GM10248 (cell line): Measurements from ENCODE around the gene MRRF.

Source experiments
- CTCF ChIA-PET: fragments of 300-600 bp; sonication (Branson Sonifier 250); formaldehyde crosslinking; extraction: SDS; loops from one replicate; lab custom pipeline; 2021; ENCODE audit warnings: antibody characterized with exemption; lab: Yijun Ruan, JAX
- POLR2A ChIA-PET: fragments of 350-650 bp; sonication (Branson Sonifier 250); formaldehyde crosslinking; extraction: SDS; loops from one replicate; lab custom pipeline; 2020; ENCODE audit warnings: antibody characterized with exemption; lab: Yijun Ruan, JAX
- DNase-seq: peaks from one replicate; pipeline ENCODE4 v3.0.0; 2012; ENCODE audit errors: extremely low spot score
- CTCF ChIP-seq: IDR thresholded peaks from 2 replicates; pipeline ENCODE4 v1.5.1; 2012; ENCODE audit warnings: mild to moderate bottlenecking, low read depth; ENCODE audit errors: extremely low read depth, missing control alignments, control extremely low read depth

MRRF gene

GRCh38 chr9:122264360-122265148 is at the start of gene MRRF, which contains the start of gene RBM18:
MRRF (plus strand) TSS chr9:122264882; CDS start chr9:122270892, 6,010 bp downstream.
RBM18 (minus strand) TSS chr9:122264840; CDS start chr9:122261492, 3,348 bp downstream.
- peak; percentile 93 for DNase-seq
- POLR2A ChIA-PET, result interaction anchor here (0.6 kb wide), 2 partner anchors 52 to 113 kb away, joined by 4 to 11 read pairs; no protein-coding TSS in a partner anchor
- TF ChIP-seq CTCF, result peak; percentile 0
- CTCF ChIA-PET, result interaction anchor here (1.1 to 2.2 kb wide), 7 partner anchors 10 to 1085 kb away, joined by 3 to 10 read pairs (median 3); no protein-coding TSS in a partner anchor

GRCh38 chr9:122215663-122216062 is 49.0 kb upstream of the MRRF start:
- POLR2A ChIA-PET, result no interaction called here
- CTCF ChIA-PET, result interaction anchor here (1.5 kb wide), 1 partner anchor 93 kb away, joined by 3 read pairs; no protein-coding TSS in a partner anchor
- no peak for DNase-seq
- no peak for TF ChIP-seq CTCF

- POLR2A ChIA-PET, result no interaction called here
- CTCF ChIA-PET, result interaction anchor here (1.5 kb wide), 1 partner anchor 94 kb away, joined by 3 read pairs; no protein-coding TSS in a partner anchor
- DNase-seq, result no peak
- no peak for TF ChIP-seq CTCF
These were observed 48.4 kb upstream of the MRRF start for GRCh38 chr9:122216138-122216797.

GRCh38 chr9:122216798-122217418 is 47.8 kb upstream of the MRRF start:
- ChIA-PET CTCF (interaction anchor here (1.5 kb wide), 1 partner anchor 94 kb away, joined by 3 read pairs; no protein-coding TSS in a partner anchor), POLR2A (no interaction called here)

GRCh38 chr9:122217640-122218039 is 47.0 kb upstream of the MRRF start:
- ChIA-PET CTCF (no interaction called here), POLR2A (no interaction called here)
- TF ChIP-seq CTCF, result no peak
- no peak for DNase-seq

More at GRCh38 chr9:122216798-122217418, 47.8 kb upstream of the MRRF start:
- no peak for DNase-seq
- no peak for TF ChIP-seq CTCF
